SU-DHL-6 (cell line): Measurements from ENCODE around the gene ZNF423.

Experiments
- H2AFZ ChIP-seq: fragments of 200-600 bp; sonication (generic); 2 replicates; pipeline ENCODE4 v1.6.1; 2014; ENCODE audit warnings: low read depth, mild to moderate bottlenecking, moderate library complexity, mixed read lengths, antibody characterized with exemption, low read length; ENCODE audit not compliant: severe bottlenecking
- H3F3A ChIP-seq: fragments of 200-600 bp; shearing (Covaris generic); 2 replicates; pipeline ENCODE4 v1.6.0; 2016; ENCODE audit warnings: antibody characterized with exemption, mild to moderate bottlenecking; ENCODE audit not compliant: insufficient read depth
- H3K27ac ChIP-seq: fragments of 200-600 bp; sonication (generic); 2 replicates; pipeline ENCODE4 v1.5.1; 2016; ENCODE audit warnings: low read depth, mild to moderate bottlenecking, low read length, moderate library complexity, mixed read lengths
- H3K27me3 ChIP-seq: fragments of 200-600 bp; sonication (generic), shearing (Covaris generic); 2 replicates; pipeline ENCODE4 v1.6.0; 2014; ENCODE audit warnings: mild to moderate bottlenecking, low read length
- H3K36me3 ChIP-seq: fragments of 200-600 bp; sonication (generic); 2 replicates; pipeline ENCODE4 v1.6.1; 2014; ENCODE audit warnings: mild to moderate bottlenecking, low read length, mixed read lengths
- H3K4me2 ChIP-seq: fragments of 300-600, 200-600 bp; shearing (Covaris generic), sonication (generic); 2 replicates; pipeline ENCODE4 v1.6.0; 2014; ENCODE audit warnings: low read length, low read depth, mild to moderate bottlenecking; ENCODE audit not compliant: poor library complexity, severe bottlenecking
- H3K4me3 ChIP-seq: fragments of 200-600 bp; sonication (generic); 2 replicates; pipeline ENCODE4 v1.5.1; 2014; ENCODE audit warnings: antibody characterized with exemption, low read length, mild to moderate bottlenecking, mixed read lengths; ENCODE audit not compliant: insufficient read depth, poor library complexity, severe bottlenecking
- H3K79me2 ChIP-seq: fragments of 200-600 bp; sonication (generic); 2 replicates; pipeline ENCODE4 v1.6.1; 2014; ENCODE audit warnings: mild to moderate bottlenecking, low read length, moderate library complexity; ENCODE audit not compliant: insufficient read depth
- H3K9ac ChIP-seq: fragments of 200-600 bp; sonication (generic); 2 replicates; pipeline ENCODE4 v1.7.0; 2014; ENCODE audit warnings: mild to moderate bottlenecking, low read length
- H3K9me2 ChIP-seq: fragments of 200-600 bp; sonication (generic); replicated peaks from 2 replicates; pipeline ENCODE4 v1.6.1; 2014; ENCODE audit warnings: low read length; ENCODE audit not compliant: insufficient read depth
- H3K9me3 ChIP-seq: fragments of 200-600 bp; sonication (generic); 2 replicates; pipeline ENCODE4 v1.6.1; 2014; ENCODE audit warnings: low read length, mixed read lengths; ENCODE audit not compliant: insufficient read depth
- H4K20me1 ChIP-seq: fragments of 200-600 bp; sonication (generic); 2 replicates; pipeline ENCODE4 v1.6.1; 2014; ENCODE audit warnings: low read depth, mild to moderate bottlenecking, antibody characterized with exemption, low read length, moderate library complexity, mixed read lengths
- EZH2phosphoT487 ChIP-seq: fragments of 200-600 bp; sonication (generic), shearing (Covaris generic); conservative IDR thresholded peaks from 2 replicates; pipeline ENCODE4 v1.6.1; 2018; ENCODE audit warnings: mild to moderate bottlenecking, antibody characterized with exemption, low read length, moderate library complexity, mixed read lengths
- TF ChIP-seq, protein P1 (sequence below): fragments of 200-600 bp; sonication (generic); IDR thresholded peaks from one replicate; pipeline ENCODE4 v1.5.1; 2017; ENCODE audit warnings: antibody characterized with exemption, mild to moderate bottlenecking, low read length, moderate library complexity; ENCODE audit not compliant: insufficient read depth, poor library complexity, severe bottlenecking

ZNF423 gene

DNA sequence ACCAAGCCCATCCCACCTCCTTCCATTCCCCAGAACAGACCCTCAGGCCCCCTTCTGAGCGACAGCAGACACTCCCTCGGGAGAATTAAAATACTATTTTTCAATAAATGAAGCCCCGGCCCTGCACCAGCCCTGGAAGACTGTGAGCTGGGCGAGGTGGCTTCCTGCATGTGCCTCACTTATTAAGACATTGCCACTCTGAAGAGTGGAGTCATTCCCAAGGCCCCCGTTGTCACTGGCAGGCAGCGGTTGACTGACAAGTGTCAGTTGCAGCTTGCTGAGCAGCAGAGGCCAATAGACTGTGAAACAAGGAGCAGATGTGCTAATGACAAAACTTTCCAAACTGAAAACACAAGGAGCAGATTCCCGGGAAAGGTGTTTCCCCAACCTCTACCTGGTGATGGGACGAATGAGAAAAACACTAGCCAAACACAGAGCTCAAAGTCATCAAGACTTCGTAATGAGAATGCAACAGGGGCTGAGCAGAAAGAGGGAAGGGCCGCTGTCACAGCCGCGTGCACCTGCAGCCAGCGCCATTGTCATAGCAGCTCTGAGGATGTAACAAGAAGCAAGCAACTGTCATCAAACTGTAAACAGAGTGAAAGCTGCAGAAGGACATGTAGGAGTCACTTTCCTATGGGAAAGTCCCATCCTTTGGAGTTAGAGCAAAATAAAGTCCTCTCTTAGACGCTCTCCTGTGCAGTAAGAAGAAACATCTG lies 250.2 kb downstream of the ZNF423 start:
- TF ChIP-seq EZH2phosphoT487, result no peak
- TF ChIP-seq, protein P1, sequence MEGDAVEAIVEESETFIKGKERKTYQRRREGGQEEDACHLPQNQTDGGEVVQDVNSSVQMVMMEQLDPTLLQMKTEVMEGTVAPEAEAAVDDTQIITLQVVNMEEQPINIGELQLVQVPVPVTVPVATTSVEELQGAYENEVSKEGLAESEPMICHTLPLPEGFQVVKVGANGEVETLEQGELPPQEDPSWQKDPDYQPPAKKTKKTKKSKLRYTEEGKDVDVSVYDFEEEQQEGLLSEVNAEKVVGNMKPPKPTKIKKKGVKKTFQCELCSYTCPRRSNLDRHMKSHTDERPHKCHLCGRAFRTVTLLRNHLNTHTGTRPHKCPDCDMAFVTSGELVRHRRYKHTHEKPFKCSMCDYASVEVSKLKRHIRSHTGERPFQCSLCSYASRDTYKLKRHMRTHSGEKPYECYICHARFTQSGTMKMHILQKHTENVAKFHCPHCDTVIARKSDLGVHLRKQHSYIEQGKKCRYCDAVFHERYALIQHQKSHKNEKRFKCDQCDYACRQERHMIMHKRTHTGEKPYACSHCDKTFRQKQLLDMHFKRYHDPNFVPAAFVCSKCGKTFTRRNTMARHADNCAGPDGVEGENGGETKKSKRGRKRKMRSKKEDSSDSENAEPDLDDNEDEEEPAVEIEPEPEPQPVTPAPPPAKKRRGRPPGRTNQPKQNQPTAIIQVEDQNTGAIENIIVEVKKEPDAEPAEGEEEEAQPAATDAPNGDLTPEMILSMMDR, result no peak

DNA sequence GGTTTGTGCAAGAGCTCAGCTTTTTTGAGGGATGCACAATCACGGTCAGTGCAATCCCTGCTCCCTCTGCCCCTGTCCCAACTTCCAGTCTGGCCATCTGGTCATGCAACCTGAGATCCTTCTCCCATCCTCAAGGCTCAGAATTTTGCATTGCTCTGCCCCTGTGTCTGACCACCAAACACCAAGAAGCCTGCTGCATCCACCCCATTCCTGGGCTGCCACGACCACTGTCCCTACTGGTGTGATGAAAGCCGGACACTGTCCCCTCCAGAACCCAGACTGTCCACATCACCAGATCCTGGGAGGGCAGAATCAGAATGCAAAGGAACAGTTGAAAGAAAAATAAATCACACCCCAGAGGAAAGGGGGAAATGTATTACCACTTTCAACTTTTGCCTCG lies 251.3 kb downstream of the ZNF423 start:
- H3K4me3 ChIP-seq, result no peak overlapping the region
- no peaks in the 10 kb centered on the region for H4K20me1 ChIP-seq
- H3K9me2 ChIP-seq, result no peaks in the 10 kb centered on the region
- no peaks in the 10 kb centered on the region for H3K36me3 ChIP-seq
- H3K9ac ChIP-seq, result no peak overlapping the region
- no peaks in the 10 kb centered on the region for H3K9me3 ChIP-seq
- H3K27me3 ChIP-seq, result no peaks in the 10 kb centered on the region
- H3K27ac ChIP-seq, result no peak overlapping the region
- H3F3A ChIP-seq, result no peaks in the 10 kb centered on the region
- no peak for TF ChIP-seq EZH2phosphoT487
- TF ChIP-seq, protein P1, result no peak
- no peak overlapping the region for H3K4me2 ChIP-seq
- H2AFZ ChIP-seq, result no peak overlapping the region
- no peaks in the 10 kb centered on the region for H3K79me2 ChIP-seq

More for the DNA sequence above, 250.2 kb downstream of the ZNF423 start:
- Histone ChIP-seq H3K9me2 (no peaks in the 10 kb centered on the region), H3K9ac (no peak overlapping the region), H4K20me1 (no peaks in the 10 kb centered on the region), H3K27ac (no peak overlapping the region), H3K9me3 (no peaks in the 10 kb centered on the region), H3K79me2 (no peaks in the 10 kb centered on the region), H2AFZ (no peak overlapping the region), H3K4me2 (no peak overlapping the region), H3K4me3 (no peak overlapping the region), H3K36me3 (no peaks in the 10 kb centered on the region), H3K27me3 (no peaks in the 10 kb centered on the region), H3F3A (no peaks in the 10 kb centered on the region)

DNA sequence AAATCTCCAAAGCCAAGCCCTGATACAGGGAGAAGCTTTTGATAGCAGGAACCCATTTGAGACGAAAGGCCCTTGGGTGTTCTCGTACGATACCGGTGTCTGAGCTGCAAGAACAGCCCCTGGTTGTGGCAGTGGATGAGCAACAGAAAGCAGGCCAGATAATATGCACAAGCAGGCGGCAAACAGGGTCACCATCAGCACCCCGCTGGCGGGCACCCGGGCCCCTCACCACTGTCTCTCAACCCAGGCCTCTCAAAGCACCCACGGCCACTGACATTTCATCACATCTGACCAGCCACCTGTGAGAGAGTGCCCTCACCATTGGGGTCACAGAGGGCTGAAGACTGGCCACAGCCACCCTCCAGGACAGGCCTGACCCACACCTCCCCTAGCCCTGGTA lies 252.0 kb downstream of the ZNF423 start:
- Histone ChIP-seq H3K9ac (no peak overlapping the region), H3K4me2 (no peak overlapping the region), H3K36me3 (no peaks in the 10 kb centered on the region), H4K20me1 (no peaks in the 10 kb centered on the region), H3K4me3 (no peak overlapping the region), H3K9me3 (no peaks in the 10 kb centered on the region), H3K27ac (no peak overlapping the region), H3K79me2 (no peaks in the 10 kb centered on the region), H3K27me3 (no peaks in the 10 kb centered on the region), H3K9me2 (no peaks in the 10 kb centered on the region), H2AFZ (no peak overlapping the region), H3F3A (no peaks in the 10 kb centered on the region)
- TF ChIP-seq, protein P1, result no peak
- no peak for TF ChIP-seq EZH2phosphoT487
